ENCODE results near the gene DNAJC1.

GRCh38 chr10:21759232-21759631 is 244.3 kb downstream of the DNAJC1 start:
- no peak for TF ChIP-seq CTCF (IDR thresholded peaks at IDR 0.05)
- no peak for TF ChIP-seq POLR2A (IDR thresholded peaks at IDR 0.05)

All from lower leg skin (tissue), 3 donors.